HCT116 (cell line): Measurements from ENCODE around the gene CCNJL.

Experiments used
- CTCF ChIP-seq, 3 experiments: fragments of 200-600 bp in 1 of 3; sonication (generic) in 1 of 3; IDR thresholded peaks in 2 of 3; conservative IDR thresholded peaks in 1 of 3; 2 replicates each; pipeline ENCODE4 v1.5.1; 2012 to 2017; ENCODE audit warnings: low read depth in 2 of 3, low read length in 2 of 3, antibody characterized with exemption in 1 of 3, borderline replicate concordance in 1 of 3, control low read depth in 1 of 3, mild to moderate bottlenecking in 1 of 3, mixed read lengths in 1 of 3, mixed run types in 1 of 3, moderate library complexity in 1 of 3; ENCODE audit not compliant: insufficient read depth in 1 of 3
- EZH2 ChIP-seq: fragments of 200-600 bp; sonication (generic); IDR thresholded peaks from 2 replicates; pipeline ENCODE4 v1.6.1; 2017; ENCODE audit warnings: antibody characterized with exemption, mixed run types
- POLR2A ChIP-seq: IDR thresholded peaks from 2 replicates; pipeline ENCODE4 v1.7.0; 2011; ENCODE audit warnings: borderline replicate concordance; ENCODE audit not compliant: insufficient read depth, insufficient read length; ENCODE audit errors: extremely low read depth
- YY1 ChIP-seq: IDR thresholded peaks from 2 replicates; pipeline ENCODE4 v1.6.1; 2011; ENCODE audit warnings: low read length, low read depth, moderate library complexity, mild to moderate bottlenecking; ENCODE audit not compliant: insufficient replicate concordance; ENCODE audit errors: extremely low read depth
- ZNF274 ChIP-seq: fragments of 200-500 bp; sonication (Bioruptor generic); IDR thresholded peaks from 2 replicates; pipeline ENCODE4 v1.6.1; 2014; ENCODE audit warnings: mild to moderate bottlenecking, low read depth, low read length, inconsistent platforms

DNA sequence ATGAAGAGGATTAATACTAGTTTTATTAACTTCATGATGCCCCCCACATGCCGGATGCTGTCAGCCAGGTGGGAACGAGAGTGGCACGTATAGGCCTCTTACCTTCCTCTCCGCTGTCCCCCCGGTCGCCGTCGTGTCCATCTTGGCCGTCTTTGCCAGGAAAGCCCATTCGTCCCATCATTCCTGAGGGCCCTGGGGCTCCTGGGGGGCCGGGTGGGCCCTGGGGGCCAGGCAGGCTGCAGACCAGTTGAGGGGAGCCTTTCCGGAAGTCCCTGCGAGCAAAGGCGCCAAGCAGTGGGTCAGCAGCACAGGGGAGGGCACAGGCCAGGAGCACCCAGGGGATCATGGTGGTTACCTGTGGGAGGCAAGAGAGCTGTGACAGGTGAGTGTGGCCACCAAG, 42.3 kb upstream of the CCNJL start:
- TF ChIP-seq CTCF (IDR thresholded peaks at IDR 0.05 in 2 of 3, conservative IDR thresholded peaks at IDR 0.05 in 1 of 3; ENCODE audit: borderline replicate concordance in 1 of 3, insufficient read depth in 1 of 3, low read depth in 2 of 3, low read length in 2 of 3) (no peak), ZNF274 (no peak), EZH2 (no peak), POLR2A (no peak), YY1 (no peak)
